G401.6 (cell line): Measurements from ENCODE around the gene SCO2.

Experiments
- FAIRE-seq: peaks from 2 replicates; lab custom pipeline; 2012; peaks lifted over from hg19 to GRCh38; lab: Jason Lieb, UNC

Gene SCO2, protein sequence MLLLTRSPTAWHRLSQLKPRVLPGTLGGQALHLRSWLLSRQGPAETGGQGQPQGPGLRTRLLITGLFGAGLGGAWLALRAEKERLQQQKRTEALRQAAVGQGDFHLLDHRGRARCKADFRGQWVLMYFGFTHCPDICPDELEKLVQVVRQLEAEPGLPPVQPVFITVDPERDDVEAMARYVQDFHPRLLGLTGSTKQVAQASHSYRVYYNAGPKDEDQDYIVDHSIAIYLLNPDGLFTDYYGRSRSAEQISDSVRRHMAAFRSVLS

DNA sequence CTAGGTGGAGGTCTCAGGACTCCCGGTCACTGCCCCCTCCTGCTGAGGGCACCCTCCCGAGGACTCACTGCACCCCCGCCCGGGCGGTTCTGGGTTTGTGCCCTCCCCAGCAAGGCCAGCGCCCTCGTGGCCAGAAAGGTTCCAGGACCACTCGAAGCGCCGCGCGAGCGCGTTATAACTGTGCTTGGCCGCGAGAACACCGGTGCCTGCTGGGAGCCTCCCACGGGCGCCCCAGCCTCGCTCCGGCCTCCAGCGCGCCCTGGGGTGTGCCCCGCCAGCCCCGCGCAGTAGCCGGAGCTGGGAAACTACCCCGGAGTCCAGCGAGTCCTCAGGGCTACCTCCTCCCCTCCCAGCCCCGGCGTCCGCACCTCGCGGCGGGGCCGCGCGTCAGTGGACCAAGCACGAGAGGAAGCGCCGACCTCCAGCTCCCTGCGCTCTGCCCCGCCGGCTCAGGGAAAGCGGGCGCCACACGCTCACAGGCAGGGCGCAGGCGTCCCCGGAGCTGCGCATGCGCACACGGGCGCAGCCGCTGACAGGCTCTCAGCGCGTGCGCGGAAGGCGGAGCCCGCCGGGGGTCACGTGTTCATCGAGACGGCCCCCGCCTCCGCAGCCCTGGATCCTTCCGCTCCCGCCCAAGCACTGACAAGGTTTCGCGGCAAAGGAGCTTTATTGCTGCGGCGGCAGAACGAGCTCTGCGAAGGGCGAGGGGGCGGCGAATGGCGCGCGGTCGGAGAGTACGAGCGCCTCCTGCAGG lies at the start of gene SCO2:
TSS of gene SCO2 (minus strand) at position 495 of the 754 bp plus-strand sequence. CDS start 1,187 bp downstream, outside the sequence.
- FAIRE-seq, result peak; percentile 89

DNA sequence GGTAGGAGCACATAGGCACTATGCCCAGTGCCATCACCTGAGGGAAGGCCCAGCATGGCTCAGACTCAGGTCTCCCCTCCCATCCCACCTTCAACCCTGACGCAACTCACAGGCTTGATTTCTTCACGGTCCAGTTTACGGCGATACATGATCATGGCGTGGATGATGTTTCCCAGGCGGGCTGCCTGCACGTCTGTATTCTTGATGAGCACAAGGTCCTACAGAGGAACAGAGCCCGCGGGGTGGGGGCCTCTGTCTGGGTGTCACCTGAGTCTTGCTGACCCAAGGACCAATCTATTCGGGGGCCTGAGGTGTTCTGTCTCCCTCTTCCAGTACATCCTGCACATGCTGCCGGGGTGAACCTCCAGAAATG lies 49.0 kb upstream of the SCO2 start:
- FAIRE-seq, result no peak

DNA sequence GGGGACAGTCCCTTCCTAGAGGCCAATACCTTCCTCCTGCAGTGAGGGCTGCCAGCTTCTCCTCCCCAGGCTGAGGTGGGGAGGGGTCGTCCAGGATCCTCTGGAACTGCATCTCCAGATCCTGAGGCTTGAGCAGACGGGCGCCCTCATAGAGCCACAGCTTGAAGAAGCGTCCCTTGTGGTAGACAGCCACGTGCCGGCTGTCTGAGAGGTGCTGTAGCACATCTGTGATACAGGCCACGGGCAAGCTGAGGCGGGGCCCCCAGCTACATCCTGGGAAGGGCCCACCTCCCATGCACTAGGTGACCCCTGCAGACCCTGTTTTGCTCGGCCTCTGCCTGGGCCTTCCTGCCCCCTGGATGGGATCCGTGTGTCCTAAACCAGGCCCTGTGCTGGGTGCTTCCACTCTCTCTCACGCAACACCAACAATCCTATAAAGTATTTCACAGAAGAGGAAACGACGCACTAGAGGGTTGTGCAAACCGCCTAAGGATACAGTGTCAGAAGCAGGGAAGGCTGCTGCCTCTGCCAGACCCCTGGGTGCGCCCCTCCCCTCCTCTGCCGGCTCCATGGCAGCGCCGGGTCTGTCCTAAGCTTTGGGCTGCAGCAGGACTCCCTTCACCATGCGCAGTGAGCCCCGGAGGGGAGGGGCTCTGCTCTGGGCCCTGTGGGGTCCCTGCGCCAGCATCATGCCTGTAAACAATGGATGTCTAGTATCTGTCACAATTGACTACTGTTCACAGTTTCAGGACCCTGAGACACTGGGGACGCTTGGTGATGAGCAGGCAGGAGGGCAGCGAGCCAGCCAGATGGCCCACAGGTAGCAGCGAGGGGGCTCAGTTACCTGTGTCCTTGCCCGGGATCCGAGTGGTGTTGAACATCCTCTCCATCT lies 48.3 kb upstream of the SCO2 start:
- FAIRE-seq, result no peak

DNA sequence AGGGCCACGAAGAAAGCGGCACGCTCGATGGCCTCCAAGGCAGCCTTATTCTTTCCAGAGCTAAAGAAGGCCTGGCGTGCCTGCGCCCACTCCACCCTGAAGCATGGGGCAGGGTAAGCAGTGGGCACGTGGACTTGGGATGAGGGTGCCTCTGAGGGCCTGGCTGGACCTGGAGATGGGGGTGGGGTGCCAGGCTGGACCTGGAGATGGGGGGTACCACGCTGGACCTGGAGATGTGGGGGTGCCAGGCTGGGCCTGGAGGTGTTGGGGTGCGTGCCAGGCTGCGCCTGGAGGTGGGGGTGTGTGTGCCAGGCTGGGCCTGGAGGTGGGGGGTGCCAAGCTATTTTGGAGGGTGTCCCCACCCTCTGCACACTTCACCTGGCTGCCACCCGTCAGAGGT lies 47.6 kb upstream of the SCO2 start:
- FAIRE-seq, result no peak

DNA sequence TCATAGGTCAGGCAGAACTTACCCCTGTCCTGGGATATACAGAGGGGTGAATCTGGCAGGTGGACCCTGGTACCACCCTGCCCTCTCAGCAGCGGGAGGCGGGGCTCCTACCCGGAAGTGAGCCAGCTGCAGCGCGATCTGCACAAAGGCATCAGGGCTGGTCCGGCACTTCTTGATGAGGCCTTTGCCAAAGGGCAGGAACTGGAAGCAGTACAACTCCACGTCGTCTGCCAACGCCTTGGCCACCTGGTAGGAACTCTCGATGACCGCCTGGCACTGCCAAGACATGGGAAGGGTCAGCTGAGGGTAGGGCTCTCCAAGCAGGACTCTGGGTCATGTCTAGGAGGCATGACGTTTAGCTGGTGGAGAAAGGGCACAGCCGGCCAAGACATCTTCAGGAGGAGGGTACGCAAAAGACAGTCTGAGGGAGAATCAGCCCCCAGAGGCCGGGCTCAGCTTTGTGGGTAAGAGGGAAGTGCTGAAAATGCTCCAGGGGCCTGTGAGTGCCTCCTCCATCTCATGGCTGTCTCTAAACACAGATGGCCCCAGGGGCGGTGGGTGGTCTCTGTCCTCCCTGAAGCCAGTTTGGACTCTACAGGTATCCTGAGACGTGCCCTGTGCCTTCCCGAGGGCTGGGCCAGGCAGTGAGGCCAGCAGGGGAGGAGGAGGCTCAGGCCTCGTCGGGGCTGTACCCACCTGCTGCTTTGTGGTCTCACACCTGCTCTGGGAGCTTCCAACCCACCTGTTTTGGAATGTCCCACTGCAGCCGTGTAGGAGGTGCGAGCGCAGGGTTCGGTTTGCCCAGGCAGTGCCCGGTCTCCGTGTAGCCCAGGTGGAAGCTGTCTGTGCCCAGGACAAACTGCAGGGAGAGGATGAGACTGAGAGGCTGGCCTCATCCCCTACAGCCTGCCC lies 46.1 kb upstream of the SCO2 start:
- no peak for FAIRE-seq

DNA sequence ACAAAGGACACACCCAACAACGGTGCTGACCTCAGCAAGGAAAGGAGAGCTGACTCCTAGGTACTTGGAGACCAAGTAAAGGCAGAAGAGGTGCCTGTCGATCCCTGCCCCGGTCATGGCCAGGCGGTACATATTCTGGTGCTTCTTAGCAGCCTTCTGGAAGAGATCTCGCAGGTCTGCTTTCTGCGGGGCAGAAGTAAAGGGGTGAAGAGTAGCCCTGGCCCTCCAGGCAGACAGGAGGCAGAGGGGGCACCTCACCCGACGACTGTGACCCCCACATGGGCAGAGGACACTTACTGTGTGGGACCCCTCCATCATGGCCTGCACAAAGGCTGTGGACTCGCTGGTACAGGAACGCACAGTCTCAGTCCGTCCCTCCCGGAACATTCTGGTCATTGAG lies 45.5 kb upstream of the SCO2 start:
- no peak for FAIRE-seq

DNA sequence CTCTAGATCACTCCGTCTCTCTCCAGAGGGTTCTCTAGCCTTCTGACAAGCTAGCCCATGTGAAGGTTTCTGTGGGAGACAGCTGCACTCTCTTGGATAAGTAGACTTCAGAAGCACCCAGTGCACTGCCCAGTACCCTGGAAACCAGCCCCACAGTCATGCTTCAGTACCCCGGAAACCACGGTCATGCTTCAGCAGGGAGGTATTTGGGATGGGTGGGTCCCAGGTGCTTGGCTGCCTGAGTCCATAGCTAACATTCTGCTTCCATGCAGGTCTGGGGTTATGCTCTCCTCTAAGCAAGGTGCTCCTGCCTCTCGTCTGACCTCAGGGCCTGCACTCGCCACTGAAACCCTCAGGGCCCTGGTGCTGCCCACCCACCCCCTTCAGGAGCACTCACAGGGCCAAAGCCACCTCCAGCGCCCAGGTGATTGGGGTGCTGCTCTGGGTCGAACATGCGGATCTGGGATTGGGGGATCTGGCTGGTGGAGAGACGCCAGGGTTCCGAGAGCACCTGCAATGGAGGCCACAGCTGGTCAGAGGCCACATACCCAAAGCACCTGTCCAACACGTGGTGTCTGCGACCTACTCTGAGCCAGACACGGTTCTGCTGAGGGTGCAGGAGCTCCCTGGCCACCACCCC lies 44.6 kb upstream of the SCO2 start:
- no peak for FAIRE-seq

DNA sequence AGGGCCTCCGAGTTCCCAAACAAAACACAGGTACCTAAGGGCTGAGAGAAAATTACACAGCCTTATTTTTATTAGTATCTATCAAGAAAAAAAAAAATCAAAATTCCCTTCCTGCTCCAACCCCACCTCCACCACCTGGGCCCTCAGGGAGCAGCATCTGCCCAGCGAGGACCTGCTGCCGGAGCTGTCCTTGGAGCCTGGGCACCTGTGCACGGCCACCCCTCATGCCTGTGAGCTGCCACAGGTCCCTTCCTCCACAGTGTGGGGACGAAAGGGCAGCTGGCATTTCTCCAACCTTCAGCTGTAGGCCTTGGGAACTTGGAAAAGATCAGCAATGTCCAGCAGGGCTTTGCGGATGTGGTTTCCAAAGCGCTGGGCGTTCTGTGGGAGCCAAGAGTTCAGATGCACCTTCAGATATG lies 43.7 kb upstream of the SCO2 start:
- FAIRE-seq, result no peak

DNA sequence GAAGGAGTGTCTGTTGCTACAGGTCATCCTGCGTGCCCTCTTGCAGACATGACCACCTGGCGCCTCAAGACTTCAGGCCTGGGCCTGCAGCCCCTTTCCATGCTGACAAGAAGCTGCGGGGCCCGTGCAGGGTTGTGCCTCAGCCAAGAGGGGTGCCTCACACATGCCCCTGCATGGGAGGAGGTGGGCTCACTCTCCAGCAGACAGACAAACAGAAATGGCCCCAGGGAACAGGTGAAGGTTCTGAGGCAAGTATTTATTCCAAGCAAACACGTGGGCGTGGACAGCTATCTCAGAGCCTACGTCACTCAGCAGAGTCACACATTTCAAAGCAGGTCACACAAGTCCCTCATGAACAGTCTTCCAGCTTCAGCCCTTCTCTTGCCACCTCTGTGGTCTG lies 43.2 kb upstream of the SCO2 start:
- no peak for FAIRE-seq

DNA sequence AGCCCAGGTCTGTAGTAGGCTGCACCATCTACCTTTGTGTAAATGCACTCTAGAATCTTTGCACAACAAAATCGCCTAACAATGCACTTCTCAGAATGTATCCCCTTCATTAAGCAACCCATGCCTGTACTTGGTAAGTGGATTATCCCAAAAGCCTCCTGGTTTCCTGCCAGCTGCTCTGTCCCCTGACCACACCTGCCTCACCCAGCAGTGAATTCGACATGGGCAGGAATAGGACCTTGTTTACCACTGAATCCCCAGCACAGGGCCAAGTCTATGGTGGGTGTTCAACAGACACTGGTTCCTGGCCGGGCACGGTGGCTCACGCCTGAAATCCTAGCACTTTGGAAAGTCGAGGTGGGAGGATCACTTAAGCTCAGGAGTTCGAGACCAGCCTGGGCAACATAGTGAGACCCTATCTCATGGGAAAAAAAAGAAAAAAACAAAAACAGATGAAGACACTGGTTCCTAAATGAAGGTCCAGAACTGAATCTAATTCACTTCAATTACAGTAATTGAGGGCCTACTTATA lies 42.4 kb upstream of the SCO2 start:
- FAIRE-seq, result no peak

DNA sequence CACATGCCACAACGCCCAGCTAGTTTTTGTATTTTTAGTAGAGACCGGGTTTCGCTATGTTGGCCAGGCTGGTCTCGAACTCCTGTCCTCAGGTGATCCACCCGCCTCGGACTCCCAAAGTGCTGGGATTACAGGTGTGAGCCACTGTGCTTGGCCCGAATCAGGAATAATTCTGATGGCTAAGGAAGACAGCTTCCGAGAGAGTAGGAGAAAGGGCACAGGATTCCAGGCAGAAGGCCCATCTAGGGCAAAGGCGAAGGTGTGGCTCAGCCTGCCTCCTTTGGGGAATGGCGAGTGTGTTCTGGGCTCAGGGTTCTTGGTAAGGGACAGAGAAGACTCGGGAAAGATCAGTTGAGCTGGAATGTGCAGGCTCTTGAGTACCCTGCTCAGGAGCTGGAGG lies 38.9 kb upstream of the SCO2 start:
- no peak for FAIRE-seq

DNA sequence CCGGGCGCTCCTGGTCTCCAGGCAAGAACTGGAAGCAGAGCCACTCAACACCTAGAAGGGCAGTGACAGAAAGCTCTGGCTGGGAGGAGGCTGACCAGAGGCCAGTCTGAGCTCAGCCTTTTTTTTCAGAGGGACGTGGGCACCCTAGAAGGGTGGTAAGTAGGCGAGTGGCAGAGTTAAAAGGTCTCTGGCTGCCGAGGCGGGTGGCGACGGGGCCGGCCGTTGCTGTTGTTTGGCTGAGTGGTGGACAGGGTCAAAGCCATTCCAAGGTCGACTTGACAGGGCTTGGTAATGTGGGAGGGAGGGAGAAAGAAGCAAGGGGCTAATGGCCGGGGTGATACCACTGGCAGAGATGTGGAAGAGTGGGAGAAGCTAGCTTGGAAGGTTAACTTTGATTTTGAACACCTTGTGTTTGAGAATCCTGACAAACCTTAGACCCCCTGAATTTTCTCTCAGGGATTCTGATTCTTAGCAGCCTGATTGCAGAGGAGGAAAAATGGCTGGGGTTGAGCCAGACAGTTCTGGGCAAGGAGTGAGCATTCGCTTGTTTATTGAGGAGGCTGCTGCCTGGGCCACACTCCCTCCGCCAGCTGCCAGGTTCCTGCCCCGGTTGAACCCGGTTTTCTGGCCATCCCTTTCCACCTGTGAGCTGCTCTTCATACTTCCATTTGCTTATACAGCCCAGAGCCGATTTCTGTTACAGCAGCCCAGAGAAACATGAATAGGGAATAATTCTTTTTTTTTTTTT lies 38.2 kb upstream of the SCO2 start:
- no peak for FAIRE-seq

DNA sequence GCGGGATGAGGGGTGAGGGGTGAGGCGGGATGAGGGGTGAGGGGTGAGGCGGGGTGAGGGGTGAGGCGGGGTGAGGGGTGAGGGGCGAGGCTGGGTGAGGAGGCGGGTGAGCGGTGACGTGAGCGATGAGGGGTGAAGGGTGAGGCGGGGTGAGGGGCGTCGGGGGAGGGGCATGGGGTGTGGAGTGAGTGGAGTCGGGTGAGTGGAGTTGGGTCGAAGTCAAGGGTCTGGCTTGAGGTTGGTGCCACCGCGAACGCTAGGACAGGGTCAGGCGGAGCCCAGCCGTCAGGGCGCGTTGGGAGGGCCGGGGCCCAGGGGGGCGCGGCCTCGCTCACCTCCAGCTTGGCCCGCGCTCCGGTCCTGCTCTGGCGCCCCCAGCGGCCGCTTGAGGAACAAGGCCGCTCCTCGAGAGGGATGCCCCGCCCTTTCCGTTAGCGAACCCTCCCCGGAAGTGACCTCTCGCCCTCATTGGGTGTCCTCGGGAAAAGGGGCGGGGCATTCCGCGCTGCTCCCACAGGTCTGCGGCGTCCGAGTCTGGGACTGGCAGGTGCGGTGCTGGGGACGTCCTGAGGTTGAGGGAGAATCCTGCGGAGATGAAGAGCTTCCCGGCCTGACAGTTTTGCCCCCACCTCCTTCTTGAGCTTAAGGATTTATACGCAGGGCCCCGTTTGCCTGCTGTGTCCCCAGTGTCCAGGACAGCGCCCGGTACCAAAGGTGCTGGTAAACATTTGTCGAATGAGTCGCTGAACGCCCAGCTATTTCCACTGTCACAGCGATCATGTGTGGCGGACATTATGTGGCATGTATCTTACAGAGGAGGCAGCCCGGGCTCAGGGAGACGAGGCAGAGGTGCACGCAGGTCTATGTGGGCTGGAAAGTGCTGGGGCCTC lies 37.4 kb upstream of the SCO2 start, which contains the start of gene SYCE3:
TSS of gene SYCE3 (minus strand) at position 397 of the 890 bp plus-strand sequence. CDS start 6,514 bp downstream, outside the sequence.
- FAIRE-seq, result peak; percentile 87

DNA sequence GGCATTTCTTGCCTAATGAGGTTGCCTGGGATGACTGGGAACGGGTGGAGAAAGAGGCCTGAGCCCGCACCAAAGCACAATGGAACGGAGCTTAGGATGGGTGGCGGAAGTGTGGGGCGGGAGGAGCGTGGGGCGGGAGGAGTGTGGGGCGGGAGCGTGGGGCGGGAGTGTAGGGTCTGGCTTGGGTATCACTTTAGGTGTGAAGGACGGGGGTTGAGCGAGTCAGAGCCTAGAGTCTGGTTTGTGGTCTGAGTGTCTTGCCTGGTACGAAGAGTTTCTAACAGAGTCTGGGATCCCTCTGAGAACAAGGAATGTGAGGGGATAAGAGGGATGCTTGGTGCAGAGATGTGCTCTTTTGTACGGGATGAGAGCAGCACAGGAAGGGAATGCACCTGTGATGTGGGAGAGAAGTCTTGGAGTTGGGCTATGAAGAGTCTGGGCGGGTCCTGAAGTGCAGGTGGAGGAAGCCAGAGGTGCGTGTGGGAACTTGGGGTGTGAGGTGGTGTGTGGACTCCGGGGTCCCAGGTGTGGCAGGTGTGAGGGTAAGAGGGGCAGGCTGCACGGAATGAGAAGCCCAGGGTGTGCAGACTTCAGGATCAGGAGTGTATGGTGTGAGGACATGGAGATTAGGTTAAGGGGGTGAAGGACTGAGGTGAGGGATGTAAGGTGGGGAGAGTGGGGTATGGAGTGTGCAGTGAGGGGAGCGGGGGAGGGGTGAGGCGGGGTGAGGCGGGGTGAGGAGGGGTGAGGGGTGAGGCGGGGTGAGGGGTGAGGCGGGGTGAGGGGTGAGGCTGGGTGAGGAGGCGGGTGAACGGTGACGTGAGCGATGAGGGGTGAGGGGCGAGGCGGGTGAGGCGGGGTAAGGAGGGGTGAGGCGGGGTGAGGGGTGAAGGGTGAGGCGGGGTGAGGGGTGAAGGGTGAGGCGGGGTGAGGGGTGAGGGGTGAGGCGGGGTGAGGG lies 36.3 kb upstream of the SCO2 start:
- FAIRE-seq, result no peak

DNA sequence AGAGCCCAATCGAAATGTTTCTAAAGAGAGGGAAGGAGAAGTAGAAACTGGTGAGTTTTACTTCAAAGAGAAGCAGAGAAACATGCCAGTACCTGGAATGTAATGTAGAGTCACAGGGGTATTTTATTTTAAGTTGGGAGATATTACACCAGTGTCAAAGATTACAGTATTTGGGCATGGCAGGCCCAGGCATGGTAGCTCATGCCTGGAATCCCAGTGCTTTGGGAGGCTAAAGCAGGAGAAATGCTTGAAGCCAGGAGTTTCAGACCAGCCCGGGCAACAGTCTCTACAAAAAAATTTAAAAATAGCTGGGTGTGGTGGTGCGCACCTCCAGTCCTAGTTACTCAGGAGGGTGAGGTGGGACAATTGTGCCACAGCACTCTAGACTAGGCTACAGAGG lies 34.6 kb upstream of the SCO2 start:
- FAIRE-seq, result no peak

DNA sequence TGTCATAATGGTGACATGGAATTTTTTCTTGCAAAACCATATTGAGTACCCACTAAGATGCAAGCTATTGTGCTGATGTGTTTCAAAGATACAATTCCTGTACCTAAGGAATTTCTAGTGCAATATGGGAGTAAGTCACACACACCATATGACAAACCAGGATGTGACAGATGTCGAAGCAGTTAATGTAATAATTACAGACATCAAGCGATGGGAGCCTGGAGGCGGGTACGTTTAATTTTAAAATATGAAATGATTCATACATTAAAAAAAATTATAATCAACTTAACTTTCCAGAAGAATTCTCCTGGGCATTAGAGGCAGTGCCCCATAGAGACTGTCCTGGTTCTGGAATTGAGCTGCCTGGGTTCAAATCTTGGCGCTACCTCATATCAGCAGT lies 31.3 kb upstream of the SCO2 start:
- FAIRE-seq, result no peak

DNA sequence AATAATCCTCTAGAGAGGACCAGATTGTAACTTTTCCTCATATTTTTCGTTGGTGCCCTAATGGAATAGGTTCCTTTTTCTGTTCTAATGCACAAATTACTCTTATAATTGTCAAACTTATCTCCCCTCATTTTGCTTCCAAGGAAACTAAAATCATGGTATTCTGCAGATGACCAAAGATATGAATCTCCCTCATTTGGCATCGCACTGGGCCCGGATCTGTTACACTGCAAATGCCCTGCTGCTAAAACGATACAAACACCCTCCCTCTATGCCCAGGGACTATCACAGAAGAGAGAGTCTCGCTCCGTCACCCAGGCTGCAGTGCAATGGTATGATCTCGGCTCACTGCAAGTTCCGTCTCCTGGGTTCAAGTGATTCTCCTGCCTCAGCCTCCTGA lies 27.9 kb upstream of the SCO2 start:
- no peak for FAIRE-seq

DNA sequence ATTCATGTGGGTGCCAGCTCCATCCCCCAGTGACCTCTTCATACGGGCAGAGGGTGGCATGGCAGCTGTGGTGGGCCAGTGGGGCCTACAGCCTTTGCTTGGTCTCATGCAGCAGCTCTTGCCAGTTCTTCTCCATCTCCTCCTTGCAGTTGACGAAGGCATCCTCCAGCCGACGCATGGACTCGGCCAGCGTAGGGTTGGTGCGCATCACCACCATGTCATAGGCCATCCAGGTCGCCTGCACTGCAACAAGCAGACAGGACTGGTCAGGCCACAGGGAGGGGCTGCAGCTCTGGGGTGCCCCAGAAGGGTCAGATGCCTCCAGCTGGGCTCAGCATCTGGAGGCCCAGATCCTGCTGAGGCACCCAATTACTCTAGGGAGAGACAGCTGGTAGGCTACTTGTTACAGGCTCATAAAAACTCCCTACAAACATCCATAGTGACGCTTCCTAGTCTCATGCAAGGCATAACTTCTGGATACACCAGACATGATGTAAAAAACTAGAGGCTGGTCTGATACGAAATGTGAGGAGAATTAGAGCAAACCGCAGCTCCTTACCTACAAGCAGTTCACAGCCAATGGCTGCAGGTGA lies 25.9 kb upstream of the SCO2 start:
- no peak for FAIRE-seq
